ENCODE data around the gene TIAM1. TPM values are rescaled to one million over a fixed set of nuclear protein-coding genes. Genes with fewer than 3 reads are reported as not detected.
A peak's percentile ranks its signal among the peaks of the same experiment; 100 is the strongest.

Gene TIAM1, protein sequence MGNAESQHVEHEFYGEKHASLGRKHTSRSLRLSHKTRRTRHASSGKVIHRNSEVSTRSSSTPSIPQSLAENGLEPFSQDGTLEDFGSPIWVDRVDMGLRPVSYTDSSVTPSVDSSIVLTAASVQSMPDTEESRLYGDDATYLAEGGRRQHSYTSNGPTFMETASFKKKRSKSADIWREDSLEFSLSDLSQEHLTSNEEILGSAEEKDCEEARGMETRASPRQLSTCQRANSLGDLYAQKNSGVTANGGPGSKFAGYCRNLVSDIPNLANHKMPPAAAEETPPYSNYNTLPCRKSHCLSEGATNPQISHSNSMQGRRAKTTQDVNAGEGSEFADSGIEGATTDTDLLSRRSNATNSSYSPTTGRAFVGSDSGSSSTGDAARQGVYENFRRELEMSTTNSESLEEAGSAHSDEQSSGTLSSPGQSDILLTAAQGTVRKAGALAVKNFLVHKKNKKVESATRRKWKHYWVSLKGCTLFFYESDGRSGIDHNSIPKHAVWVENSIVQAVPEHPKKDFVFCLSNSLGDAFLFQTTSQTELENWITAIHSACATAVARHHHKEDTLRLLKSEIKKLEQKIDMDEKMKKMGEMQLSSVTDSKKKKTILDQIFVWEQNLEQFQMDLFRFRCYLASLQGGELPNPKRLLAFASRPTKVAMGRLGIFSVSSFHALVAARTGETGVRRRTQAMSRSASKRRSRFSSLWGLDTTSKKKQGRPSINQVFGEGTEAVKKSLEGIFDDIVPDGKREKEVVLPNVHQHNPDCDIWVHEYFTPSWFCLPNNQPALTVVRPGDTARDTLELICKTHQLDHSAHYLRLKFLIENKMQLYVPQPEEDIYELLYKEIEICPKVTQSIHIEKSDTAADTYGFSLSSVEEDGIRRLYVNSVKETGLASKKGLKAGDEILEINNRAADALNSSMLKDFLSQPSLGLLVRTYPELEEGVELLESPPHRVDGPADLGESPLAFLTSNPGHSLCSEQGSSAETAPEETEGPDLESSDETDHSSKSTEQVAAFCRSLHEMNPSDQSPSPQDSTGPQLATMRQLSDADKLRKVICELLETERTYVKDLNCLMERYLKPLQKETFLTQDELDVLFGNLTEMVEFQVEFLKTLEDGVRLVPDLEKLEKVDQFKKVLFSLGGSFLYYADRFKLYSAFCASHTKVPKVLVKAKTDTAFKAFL (N-terminal part only)
- 5.4 and 6.1 TPM in 2 replicates for total RNA-seq

DNA sequence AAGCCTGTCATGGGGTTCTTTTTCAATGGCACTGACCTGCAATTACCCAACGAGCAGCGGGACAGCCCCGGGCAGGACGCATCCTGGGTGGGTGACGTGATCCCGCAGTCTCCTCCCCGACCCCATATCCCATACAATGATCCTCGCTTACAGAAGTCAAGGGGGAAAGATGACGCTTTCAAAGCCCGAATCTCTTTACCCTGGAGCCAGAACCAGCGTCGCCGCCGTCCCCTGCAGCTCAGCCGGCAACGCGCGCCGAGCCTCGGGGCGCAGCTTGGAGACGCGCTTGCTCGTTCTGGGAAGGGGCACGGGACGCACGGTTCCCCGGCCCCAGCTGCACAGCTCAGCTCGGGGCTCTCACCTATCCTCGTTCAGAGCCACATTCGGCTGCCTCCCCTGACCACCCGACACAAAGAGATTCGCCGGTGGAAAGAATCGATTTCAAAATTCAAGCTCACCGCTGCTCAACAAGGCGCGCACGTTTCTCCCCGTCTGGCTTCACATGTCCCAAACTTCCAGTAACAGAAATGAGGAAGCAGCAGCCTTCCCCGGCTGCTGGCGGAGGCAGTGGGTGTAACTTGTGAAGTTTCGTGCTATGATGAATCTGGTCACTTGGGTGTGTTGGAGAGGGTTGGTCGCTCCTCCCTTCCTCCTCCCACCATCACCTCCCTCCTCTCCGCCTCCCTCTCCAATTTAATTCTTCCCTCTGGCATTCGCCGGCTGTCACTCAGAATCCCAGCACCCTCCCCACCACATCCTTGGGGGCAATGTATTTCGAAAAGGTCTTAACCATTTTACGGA lies at the start of gene TIAM1:
TIAM1 (minus strand) TSS at position 582 of the 801 bp plus-strand sequence. CDS start 77,289 bp downstream, outside the sequence.
- no peak for DNase-seq (ENCODE audit: extremely low read depth, low read depth, low spot score)

DNA sequence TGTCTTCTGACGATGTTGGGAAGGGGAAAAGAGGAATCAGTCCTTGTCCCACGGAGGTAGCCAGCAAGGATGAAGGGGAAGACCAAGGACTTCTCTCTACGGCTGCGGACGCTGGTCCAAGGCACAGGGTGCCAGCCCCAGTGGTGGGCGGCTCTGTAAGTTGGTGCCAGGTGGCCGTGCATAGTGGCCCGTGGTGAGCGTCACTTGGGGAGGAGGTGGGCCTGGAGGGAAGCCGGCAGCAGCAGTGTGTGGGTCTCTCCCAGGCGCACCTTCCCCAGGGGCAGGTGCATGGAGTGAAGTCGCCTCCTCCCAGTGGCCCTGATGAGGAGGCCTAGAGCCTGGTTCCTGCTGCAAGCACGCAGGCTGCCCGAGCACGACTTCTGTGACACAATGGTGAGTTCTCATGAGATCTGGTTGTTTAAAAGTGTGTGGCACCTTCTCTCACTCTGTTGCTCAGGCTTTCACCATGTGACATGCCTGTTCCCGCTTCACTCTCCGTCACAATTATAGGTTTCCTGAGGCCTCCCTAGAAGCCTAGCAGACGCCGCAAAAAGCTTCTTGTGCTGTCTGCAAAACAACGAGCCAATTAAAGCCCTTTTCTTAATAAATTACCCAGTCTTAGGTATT lies 43.6 kb upstream of the TIAM1 start:
- DNase-seq (ENCODE audit: extremely low read depth, low read depth, low spot score): no peak

DNA sequence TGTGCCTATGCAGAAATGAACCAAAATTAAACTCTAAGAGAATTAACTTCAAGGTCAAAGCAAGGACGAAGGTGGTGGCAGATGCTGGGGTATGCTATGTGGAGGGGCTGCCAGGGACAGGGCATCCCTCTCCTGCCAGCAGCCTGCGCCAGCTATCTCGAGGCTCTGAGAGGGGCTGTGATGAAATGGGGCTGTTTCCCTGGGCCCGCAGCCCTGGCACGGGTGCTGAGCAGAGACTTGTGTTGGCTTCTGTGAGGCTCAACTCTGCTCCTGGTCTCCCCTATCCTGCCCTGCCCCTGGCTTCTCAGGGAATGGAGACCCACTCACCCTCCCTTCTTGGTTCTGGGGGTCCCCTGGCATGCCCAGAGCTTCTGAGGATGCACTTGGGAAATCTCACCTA lies 41.9 kb upstream of the TIAM1 start:
- no peak for DNase-seq (ENCODE audit: extremely low read depth, low read depth, low spot score)

DNA sequence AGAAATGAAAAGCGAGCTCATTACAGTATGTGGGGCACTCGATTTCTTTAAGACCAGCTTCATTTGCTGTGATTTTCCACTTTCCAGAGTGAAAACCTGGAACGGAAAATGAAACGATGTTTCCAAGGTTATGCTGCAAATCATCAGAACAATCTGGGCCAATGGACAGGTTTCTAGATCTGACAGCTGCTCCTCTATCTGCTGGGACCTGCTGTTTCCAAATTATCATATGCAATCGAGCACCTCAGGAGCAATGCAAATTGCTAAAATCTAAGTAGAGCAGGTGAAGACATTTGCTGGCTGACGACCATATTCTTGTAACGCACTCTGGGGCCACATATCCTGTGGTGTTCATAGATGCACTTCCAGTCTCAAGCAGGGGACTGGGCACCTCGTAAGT lies 39.7 kb upstream of the TIAM1 start:
- no peak for DNase-seq (ENCODE audit: extremely low read depth, low read depth, low spot score)

DNA sequence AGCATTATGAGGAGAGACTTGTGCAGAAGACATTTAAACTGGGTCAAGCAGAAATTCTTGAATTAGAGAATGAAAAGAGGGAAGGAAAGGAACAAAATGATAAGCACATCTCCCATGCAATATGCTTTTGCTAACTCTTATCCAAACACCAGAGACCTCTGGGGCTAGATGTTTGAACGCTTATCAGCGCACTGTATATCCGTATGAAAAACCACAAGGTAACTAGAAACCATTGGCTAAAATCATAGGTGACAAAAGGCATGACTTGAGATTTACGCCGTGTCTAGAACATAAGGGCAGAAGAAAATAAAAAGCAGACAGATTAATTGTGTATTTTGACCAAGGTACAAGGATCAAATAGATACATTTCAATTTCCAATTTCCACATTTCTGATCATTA lies 38.0 kb upstream of the TIAM1 start:
- DNase-seq (ENCODE audit: extremely low read depth, low read depth, low spot score): no peak

DNA sequence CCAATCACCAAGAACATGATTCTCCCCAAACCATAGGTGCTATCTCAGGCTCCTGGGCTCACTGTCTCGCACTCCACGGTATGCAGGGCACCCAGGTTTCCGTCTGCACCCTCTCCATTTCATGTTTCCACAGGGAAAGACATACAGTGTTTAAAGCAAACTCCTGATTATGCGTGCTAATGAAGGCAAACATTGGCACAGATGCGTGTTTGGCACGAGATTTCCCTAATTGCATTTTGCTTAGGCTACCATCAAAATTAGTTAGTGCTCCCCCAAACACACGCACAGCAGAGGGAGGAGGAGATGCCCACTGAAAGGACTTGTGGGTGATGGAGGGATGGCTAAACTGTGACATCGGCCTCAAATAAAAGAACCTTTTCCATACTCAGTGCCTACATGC lies 32.2 kb upstream of the TIAM1 start:
- DNase-seq (ENCODE audit: extremely low read depth, low read depth, low spot score): no peak

DNA sequence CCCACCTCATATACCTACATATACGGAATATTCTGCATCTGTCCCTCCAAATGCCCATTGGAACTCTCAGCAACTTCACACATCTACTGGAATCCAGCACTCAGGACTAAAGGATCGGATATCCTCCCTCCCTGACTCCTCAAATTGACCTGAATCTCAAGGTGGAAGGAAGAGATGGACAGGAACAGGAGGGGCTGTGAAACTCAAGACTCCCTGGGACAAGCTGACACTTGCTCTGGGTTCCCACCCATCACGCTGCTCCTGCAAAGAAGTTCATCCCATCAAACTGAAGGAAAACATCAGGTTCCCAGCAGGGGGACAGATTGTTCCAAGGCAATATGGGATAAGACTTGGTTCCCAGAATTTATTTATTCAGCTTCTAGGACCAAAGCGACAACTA lies 30.3 kb upstream of the TIAM1 start:
- no peak for DNase-seq (ENCODE audit: extremely low read depth, low read depth, low spot score)

DNA sequence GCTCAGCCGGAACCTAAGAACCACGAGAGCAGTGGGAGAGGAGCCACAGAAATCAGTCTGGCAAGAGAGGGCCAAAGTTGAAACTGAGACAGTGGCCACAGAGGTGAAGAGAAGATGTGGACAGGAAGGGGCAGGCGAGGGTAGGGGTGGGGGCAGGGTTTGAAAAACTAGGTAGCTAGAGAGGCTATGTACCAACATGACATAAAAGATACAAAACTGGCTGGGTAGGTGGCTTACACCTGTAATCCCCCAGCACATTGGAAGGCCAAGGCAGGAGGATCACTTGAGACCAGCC lies 28.4 kb upstream of the TIAM1 start:
- no peak for DNase-seq (ENCODE audit: extremely low read depth, low read depth, low spot score)

DNA sequence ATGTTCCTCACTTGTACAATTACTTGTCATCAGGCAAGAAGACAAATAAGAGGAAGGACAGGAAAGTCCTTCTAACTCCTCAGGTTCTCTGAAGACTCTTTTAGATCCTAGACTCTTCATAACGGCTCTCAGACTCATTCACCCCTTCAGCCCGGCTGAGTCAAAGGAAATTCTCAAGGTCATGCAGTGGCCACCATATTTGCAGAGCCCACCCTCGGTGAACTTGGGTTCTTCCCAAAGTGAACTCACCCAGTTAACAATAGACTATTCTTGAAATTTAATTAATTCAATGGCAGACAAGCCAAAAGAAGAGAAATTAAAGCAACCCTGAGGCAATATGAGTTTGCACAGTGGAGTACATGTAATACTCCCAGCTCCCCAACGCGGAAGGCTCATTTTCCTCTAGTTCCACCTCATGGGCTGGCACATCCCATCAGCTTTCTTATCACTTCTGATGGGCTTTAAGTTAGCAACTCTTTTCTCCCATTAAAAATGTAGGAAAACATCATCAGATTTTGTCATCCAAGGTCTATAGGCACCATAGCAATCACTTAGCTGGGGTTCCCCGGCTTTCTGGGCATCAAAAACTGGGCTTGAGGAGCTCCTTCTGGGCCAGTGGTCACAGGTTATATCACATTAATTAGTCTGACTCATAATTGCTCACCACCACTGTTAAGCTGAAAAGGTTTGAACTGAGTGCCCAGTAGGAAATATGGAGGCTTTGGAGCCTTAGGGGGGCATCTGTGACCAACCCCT lies 27.8 kb upstream of the TIAM1 start:
- no peak for DNase-seq (ENCODE audit: extremely low read depth, low read depth, low spot score)

DNA sequence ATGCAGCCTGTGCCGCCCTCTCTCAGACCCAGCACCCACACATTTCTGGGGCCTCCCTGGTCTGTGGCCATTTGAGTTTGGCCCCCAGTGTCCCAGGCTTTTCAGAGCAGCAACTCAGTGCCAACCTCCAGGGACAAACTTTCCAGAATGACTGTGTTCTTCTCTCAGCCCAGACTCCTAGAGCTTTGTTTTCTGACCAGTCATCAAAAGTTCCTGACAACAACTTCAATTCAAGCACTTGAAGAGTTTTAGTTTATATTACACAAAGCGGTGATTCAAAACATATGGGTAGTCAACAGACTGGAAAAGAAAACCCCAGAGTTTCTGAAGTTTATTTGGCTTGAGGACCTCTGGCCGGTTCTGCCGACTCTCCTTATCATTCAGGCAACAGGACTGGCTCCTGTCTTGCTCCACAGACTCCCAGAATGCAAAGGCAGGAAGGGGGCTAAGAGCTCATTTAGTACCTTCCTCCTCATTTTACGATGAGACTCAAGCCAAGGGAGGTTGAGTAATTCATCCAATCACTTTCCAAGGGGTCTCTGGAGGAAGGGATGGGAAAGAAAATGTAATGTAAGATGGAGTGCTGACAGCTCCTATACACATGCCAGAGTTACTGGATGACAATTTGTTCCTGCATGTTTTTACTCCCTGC lies 27.0 kb upstream of the TIAM1 start:
- DNase-seq (ENCODE audit: extremely low read depth, low read depth, low spot score): no peak

DNA sequence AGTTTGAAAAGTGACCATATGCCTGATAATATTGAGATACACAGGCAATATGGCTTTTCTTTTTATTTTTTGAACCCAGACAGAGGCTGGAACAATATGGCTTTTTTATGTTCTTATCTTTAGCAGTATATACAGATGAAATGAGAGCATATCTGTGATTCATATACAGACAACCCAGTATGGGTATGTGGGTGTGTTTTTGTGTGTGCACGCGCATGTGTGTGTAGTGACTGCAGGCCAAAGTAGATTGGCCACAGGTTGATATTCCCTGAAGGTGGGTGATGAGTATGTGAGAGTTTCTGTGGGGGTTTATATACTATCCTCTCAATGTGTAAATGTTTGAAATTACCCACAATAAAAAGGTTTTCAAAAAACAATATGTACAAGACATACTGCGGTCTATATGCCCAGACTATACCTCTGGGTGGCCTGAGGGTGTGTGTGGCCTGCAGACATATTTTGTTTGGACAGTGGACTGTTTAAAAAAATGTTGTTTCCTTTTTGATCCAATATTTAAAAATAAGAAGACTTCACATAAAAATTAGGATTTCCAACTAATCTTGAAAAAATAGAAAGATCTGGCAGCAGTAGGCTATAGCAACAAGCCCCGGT lies 26.3 kb upstream of the TIAM1 start:
- no peak for DNase-seq (ENCODE audit: extremely low read depth, low read depth, low spot score)

DNA sequence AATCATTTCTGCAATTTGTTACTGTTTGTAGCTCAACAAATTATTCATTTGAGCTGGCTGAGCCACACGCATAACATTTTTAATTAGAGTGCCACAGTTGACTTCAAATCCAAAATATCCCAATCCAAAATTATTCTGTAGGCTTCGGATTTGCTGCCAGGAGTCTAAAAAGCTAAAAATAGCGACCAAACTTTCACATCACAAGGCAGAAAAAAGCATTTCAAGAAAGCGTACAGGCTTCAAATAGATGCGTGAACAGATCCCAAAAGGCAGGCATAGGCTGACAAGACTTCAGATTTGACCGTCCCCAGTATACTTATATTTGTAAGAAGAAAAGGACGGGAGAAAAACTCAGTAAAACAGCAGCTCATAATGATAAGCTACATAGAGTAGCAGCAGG lies 24.3 kb upstream of the TIAM1 start:
- no peak for DNase-seq (ENCODE audit: extremely low read depth, low read depth, low spot score)

DNA sequence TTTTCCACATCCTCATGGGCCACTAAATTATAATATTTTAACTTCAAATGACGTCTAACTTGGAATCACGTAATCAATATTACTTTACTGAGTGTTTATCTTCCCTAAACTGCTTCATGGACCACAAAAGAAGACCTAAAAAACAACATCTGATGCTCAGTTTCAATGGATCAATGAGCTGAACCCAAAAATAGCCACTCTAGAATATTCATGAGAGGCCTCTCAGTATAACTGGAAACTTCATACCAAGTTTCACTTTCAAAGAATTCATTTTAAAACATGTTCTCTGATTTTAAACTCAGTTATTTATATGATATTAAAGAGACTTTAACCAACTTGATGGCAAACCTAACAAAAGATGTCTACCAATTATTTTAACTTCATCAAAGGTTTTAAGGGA lies 23.7 kb upstream of the TIAM1 start:
- no peak for DNase-seq (ENCODE audit: extremely low read depth, low read depth, low spot score)

DNA sequence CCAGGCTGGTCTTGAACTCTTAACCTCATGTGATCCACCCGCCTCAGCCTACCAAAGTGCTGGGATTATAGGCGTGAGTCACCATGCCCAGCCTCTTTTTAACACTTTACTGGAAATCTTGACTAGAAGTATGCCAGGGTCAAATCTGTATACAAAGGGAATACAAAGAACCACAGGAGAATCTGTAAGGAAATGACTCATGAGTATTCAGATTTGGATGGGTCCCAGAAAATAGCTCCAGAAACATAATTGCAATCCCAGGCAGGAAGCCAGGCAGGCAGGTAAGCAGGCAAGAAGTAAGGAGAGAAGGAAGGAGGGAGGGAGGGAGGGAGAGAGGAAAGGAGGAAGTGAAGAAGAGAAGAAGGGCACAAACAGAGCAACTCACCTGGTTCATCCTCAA lies 22.8 kb upstream of the TIAM1 start:
- peak; percentile 25 for DNase-seq (ENCODE audit: extremely low read depth, low read depth, low spot score)

DNA sequence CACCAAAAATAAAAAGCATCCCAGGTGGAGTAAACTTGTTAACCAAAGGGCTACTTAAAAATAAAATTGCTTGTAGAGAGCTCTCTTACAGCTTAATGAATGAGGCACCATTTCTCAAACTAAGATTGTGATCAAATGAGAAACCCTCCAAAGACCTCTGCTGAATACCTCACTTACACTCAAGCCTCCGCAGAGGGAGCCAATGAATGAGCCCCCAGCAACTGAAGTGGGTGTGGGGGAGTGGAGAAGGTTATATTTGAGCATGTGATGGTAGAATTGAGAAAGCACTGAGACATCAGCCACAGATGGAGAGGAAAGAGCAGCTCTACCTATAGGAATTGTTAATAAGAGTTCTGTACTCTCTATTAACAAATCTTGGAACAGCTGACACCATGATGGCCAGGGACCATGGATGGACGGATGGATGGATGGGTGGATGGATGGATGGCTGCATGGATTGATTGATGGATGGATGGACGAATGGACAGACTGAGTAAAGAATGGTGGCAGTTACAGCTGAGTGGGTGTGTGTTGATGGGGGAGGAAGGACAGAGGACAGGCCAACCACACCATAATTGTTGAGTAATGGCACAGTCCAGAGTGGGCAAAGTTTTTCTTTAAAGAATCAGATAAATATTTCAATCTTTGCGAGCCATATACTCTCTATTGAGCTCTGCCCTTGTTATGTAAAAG lies 20.3 kb upstream of the TIAM1 start:
- DNase-seq (ENCODE audit: extremely low read depth, low read depth, low spot score): no peak

DNA sequence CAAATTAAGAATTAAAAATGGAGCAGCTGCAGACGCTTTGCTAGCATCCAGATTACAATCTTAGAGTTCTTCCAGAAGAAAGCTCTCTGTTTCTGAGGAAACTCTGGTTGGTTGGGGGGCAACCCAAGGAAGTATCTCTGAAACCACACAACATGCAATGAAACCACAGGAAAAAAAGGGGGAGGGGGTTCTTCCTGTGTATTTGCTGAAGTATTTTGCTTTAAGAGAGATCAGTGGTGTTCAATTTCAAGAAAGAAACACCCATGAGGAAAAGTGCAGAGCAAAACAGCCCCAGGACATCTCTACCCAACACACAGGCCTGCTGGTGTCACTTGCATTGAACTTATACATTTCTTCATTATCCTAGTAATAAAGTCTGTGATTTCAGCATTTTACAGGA lies 19.7 kb upstream of the TIAM1 start:
- DNase-seq (ENCODE audit: extremely low read depth, low read depth, low spot score): no peak

DNA sequence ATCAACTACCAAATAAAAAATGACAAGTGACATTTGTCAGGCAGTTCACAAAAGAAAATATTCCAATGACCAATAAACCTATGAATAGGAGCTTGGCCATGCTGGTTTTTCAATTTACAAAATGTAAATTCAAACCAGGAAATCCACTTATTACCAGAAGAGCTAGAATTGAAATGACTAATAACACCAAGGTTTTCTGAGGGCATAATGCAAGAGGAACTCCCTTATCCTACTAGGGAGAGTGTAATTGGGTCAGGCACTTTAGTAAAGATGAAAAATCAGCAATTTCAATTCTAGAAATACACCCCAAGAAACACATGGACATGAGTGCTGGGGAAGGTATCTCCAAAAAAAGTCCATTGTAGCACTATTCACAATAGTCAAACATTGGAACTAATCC lies 16.7 kb upstream of the TIAM1 start:
- DNase-seq (ENCODE audit: extremely low read depth, low read depth, low spot score): no peak

DNA sequence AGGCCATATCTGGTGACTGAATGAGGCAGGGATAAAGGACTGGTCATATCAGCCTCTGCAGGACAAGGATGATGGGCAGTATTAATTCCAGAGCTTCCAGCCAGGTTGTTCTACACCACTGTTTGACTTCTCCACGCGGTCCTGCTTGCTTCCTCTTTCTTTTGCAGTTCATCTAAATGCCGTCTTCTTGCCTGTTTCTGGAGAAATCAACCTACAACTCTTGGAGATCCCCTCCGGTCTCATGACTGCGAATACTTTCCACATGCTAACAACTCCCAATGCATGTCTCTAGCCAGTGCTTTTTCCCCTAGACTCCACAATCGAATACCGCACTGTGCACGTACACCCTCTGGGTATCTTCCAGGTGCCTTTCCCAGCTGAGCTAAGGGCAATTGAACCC lies 14.1 kb upstream of the TIAM1 start:
- DNase-seq (ENCODE audit: extremely low read depth, low read depth, low spot score): no peak
